SW 1271 (cell line): ENCODE results near the gene PLXNB3.
"Not testable (repeated sequence)": the region's sequence is repeated elsewhere in the genome, so short reads cannot be mapped to it uniquely, and the experiment has no call there.

Experiments
- DNase-seq, 2 experiments: peaks; one replicate each; lab custom pipeline; 2025; lab: John Stamatoyannopoulos, UW

PLXNB3 gene

GRCh38 chrX:153732401-153732800 lies 31.6 kb upstream of the PLXNB3 start:
- DNase-seq, result no peak

- no peak for DNase-seq
Observed at GRCh38 chrX:153733651-153734240, 30.3 kb upstream of the PLXNB3 start.

- DNase-seq, result no peak
Observed at GRCh38 chrX:153734871-153735270, 29.2 kb upstream of the PLXNB3 start.

GRCh38 chrX:153735274-153735673 lies 28.8 kb upstream of the PLXNB3 start:
- DNase-seq, result peak in 1 of 2 experiments; percentile 1

GRCh38 chrX:153736071-153736820 lies 27.8 kb upstream of the PLXNB3 start:
- no peak for DNase-seq

GRCh38 chrX:153736871-153737441 lies 27.1 kb upstream of the PLXNB3 start:
- no peak for DNase-seq

GRCh38 chrX:153738056-153738605 lies 25.9 kb upstream of the PLXNB3 start:
- no peak for DNase-seq

GRCh38 chrX:153739754-153740486 lies 24.1 kb upstream of the PLXNB3 start:
- DNase-seq, result no peak

- no peak for DNase-seq
Observed at GRCh38 chrX:153740631-153741222, 23.3 kb upstream of the PLXNB3 start.

GRCh38 chrX:153741446-153741845 lies 22.6 kb upstream of the PLXNB3 start:
- no peak for DNase-seq

- DNase-seq, result not testable (repeated sequence)
Observed at GRCh38 chrX:153742111-153742510, 21.9 kb upstream of the PLXNB3 start.

- not testable (repeated sequence) for DNase-seq
Observed at GRCh38 chrX:153742796-153743467, 21.1 kb upstream of the PLXNB3 start.

GRCh38 chrX:153743468-153744209 lies 20.4 kb upstream of the PLXNB3 start:
- DNase-seq, result not testable (repeated sequence)

GRCh38 chrX:153744210-153745066 lies 19.6 kb upstream of the PLXNB3 start:
- DNase-seq, result no peak

- not testable (repeated sequence) for DNase-seq
Observed at GRCh38 chrX:153745067-153745433, 19.0 kb upstream of the PLXNB3 start.

GRCh38 chrX:153746359-153746758 lies 17.7 kb upstream of the PLXNB3 start:
- no peak for DNase-seq

GRCh38 chrX:153746991-153747390 lies 17.1 kb upstream of the PLXNB3 start:
- DNase-seq, result not testable (repeated sequence)

GRCh38 chrX:153749017-153749416 lies 15.0 kb upstream of the PLXNB3 start:
- not testable (repeated sequence) for DNase-seq

- no peak for DNase-seq
Observed at GRCh38 chrX:153750127-153750774, 13.8 kb upstream of the PLXNB3 start.
